HepG2 (cell line): ENCODE results near the gene MAN1A1. TPM values are rescaled to one million over a fixed set of nuclear protein-coding genes. Genes with fewer than 3 reads are reported as not detected.
A peak's percentile ranks its signal among the peaks of the same experiment; 100 is the strongest.

Experiments used
- AGO2 ChIP-seq: fragments of 200-400 bp; formaldehyde crosslinking; optimal IDR thresholded peaks from 2 replicates; pipeline ENCODE3; 2017; ENCODE audit warnings: mild to moderate bottlenecking, low read depth, low read length, moderate library complexity
- CEBPG ChIP-seq: IDR thresholded peaks from 2 replicates; pipeline ENCODE4 v1.6.1; 2016
- ELF3 ChIP-seq: IDR thresholded peaks from 2 replicates; pipeline ENCODE4 v1.6.1; 2016; ENCODE audit warnings: missing genetic modification reagents, missing compliant biosample characterization
- GTF2F1 ChIP-seq: fragments of 150-350 bp; IDR thresholded peaks from 2 replicates; pipeline ENCODE4 v1.6.1; 2014; ENCODE audit warnings: low read length
- KMT2A ChIP-seq: sonication (generic); formaldehyde crosslinking; IDR thresholded peaks from 2 replicates; pipeline ENCODE4 v1.4.0; 2020; ENCODE audit warnings: missing genetic modification reagents
- LCORL ChIP-seq, 2 experiments: fragments of 450-650 bp in 1 of 2; sonication (generic) in 1 of 2; formaldehyde crosslinking in 1 of 2; IDR thresholded peaks; 2 replicates each; pipeline versions ENCODE4 v1.5.0 to v1.6.1; 2017 to 2020; ENCODE audit warnings: antibody characterized with exemption in 1 of 2, missing genetic modification reagents in 1 of 2
- NR3C1 ChIP-seq: sonication (generic); formaldehyde crosslinking; IDR thresholded peaks from 2 replicates; pipeline ENCODE4 v1.4.0; 2020; ENCODE audit warnings: missing genetic modification reagents
- PCBP2 ChIP-seq: fragments of 200-400 bp; formaldehyde crosslinking; optimal IDR thresholded peaks from 2 replicates; pipeline ENCODE3; 2018; ENCODE audit warnings: low read length, low read depth; ENCODE audit not compliant: poor library complexity, severe bottlenecking
- RAD21 ChIP-seq: fragments of 450-650 bp; formaldehyde crosslinking; IDR thresholded peaks from 2 replicates; pipeline ENCODE4 v1.5.0; 2020; ENCODE audit warnings: mild to moderate bottlenecking
- TGIF2 ChIP-seq: IDR thresholded peaks from 2 replicates; pipeline ENCODE4 v1.6.1; 2016; ENCODE audit warnings: control low read depth, missing compliant biosample characterization
- ZNF530 ChIP-seq: sonication (generic); formaldehyde crosslinking; IDR thresholded peaks from 2 replicates; pipeline ENCODE4 v1.5.0; 2020; ENCODE audit warnings: low read depth, mild to moderate bottlenecking, missing genetic modification reagents
- ZNF83 ChIP-seq: sonication (generic); formaldehyde crosslinking; IDR thresholded peaks from 2 replicates; pipeline ENCODE4 v1.4.0; 2020; ENCODE audit warnings: missing genetic modification reagents, mild to moderate bottlenecking, borderline replicate concordance
- polyA plus RNA-seq, 8 experiments: library from polyadenylated mRNA; depleted of rRNA in 3 of 8; stranded (reverse) in 7 of 8; unstranded in 1 of 8; fragments of >200 nt; fragmentation: Illumina TruSeq in 4 of 8; extraction: Trizol in 4 of 8; gene quantifications; 2 replicates each; pipeline versions ENCODE4 v1.2.1 to v1.2.3, GENCODE V29; 2011 to 2016; ENCODE audit warnings: low read depth in 4 of 8, missing spikeins in 1 of 8, mixed read lengths in 1 of 8; ENCODE audit not compliant: insufficient read depth in 1 of 8
- total RNA-seq, 5 experiments: library from RNA; depleted of rRNA; stranded (reverse); fragments of >200 nt; fragmentation: Illumina TruSeq; extraction: Trizol; gene quantifications; 2 replicates each; pipeline ENCODE4 v1.2.3, GENCODE V29; 2016; ENCODE audit warnings: low read depth in 1 of 5
- TF ChIP-seq, protein P1 (sequence below): sonication (generic); formaldehyde crosslinking; IDR thresholded peaks from 2 replicates; pipeline ENCODE4 v1.5.0; 2020; ENCODE audit warnings: mild to moderate bottlenecking, missing genetic modification reagents, moderate library complexity
- TF ChIP-seq, protein P2 (sequence below): IDR thresholded peaks from 2 replicates; pipeline ENCODE4 v1.6.1; 2016; ENCODE audit warnings: low read depth, control low read depth
- TF ChIP-seq, protein P3 (sequence below), 2 experiments: fragments of 450-650 bp in 1 of 2; sonication (generic) in 1 of 2; formaldehyde crosslinking; IDR thresholded peaks; 2 replicates each; pipeline versions ENCODE4 v1.5.0 to v1.8.0; 2020 to 2022; ENCODE audit warnings: mild to moderate bottlenecking in 1 of 2, missing genetic modification reagents in 1 of 2
- TF ChIP-seq, protein P4 (sequence below): sonication (generic); formaldehyde crosslinking; IDR thresholded peaks from 2 replicates; pipeline ENCODE4 v1.4.0; 2020; ENCODE audit warnings: missing genetic modification reagents

Gene MAN1A1
- total and polyA plus RNA-seq, 2 of the 13 experiments (the other 11 are each of a cell fraction or from before 2014, with no cell fraction given): 156 to 236 TPM

DNA sequence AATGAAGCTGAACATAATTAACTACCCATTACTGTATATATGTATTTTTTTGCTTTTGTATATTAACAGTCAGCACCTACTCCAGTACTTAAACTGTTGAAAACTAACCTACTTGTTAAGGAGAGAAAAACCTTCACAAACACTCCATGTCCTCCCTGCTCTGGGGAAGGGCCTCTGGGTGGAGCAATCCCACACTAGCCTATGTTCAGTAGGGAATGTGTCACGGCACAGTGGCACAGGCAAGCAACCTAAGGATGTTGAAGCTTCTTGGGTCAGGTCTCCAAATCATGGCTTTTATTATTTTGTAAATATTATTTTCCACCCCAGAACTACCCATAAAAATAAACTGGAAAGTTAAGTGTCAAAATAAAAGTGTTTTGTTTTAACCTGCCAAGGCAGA is 5.3 kb downstream of the MAN1A1 start (continued):
- TF ChIP-seq, protein P1, sequence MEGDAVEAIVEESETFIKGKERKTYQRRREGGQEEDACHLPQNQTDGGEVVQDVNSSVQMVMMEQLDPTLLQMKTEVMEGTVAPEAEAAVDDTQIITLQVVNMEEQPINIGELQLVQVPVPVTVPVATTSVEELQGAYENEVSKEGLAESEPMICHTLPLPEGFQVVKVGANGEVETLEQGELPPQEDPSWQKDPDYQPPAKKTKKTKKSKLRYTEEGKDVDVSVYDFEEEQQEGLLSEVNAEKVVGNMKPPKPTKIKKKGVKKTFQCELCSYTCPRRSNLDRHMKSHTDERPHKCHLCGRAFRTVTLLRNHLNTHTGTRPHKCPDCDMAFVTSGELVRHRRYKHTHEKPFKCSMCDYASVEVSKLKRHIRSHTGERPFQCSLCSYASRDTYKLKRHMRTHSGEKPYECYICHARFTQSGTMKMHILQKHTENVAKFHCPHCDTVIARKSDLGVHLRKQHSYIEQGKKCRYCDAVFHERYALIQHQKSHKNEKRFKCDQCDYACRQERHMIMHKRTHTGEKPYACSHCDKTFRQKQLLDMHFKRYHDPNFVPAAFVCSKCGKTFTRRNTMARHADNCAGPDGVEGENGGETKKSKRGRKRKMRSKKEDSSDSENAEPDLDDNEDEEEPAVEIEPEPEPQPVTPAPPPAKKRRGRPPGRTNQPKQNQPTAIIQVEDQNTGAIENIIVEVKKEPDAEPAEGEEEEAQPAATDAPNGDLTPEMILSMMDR (CRISPR knock-in tag): peak; percentile 46
- TF ChIP-seq LCORL (IDR thresholded peaks at IDR 0.05): no peak
- 0 out of 2 replicates have a peak, but pooled peaks have one; percentile 46 for TF ChIP-seq LCORL (CRISPR knock-in tag; IDR thresholded peaks at IDR 0.05)
- no peak for TF ChIP-seq ZNF83 (CRISPR knock-in tag)
- peak; percentile 48; the same call in 1 of the 2 replicates for TF ChIP-seq CEBPG (CRISPR knock-in tag)
- TF ChIP-seq AGO2: peak; percentile 4
- TF ChIP-seq NR3C1 (CRISPR knock-in tag): no peak
- no peak for TF ChIP-seq ELF3 (CRISPR knock-in tag)
- no peak for TF ChIP-seq PCBP2
- TF ChIP-seq, protein P2, sequence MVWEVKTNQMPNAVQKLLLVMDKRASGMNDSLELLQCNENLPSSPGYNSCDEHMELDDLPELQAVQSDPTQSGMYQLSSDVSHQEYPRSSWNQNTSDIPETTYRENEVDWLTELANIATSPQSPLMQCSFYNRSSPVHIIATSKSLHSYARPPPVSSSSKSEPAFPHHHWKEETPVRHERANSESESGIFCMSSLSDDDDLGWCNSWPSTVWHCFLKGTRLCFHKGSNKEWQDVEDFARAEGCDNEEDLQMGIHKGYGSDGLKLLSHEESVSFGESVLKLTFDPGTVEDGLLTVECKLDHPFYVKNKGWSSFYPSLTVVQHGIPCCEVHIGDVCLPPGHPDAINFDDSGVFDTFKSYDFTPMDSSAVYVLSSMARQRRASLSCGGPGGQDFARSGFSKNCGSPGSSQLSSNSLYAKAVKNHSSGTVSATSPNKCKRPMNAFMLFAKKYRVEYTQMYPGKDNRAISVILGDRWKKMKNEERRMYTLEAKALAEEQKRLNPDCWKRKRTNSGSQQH (CRISPR knock-in tag): 0 out of 2 replicates have a peak, but pooled peaks have one; percentile 34
- no peak for TF ChIP-seq ZNF530
- TF ChIP-seq, protein P3, sequence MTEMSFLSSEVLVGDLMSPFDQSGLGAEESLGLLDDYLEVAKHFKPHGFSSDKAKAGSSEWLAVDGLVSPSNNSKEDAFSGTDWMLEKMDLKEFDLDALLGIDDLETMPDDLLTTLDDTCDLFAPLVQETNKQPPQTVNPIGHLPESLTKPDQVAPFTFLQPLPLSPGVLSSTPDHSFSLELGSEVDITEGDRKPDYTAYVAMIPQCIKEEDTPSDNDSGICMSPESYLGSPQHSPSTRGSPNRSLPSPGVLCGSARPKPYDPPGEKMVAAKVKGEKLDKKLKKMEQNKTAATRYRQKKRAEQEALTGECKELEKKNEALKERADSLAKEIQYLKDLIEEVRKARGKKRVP (CRISPR knock-in tag; IDR thresholded peaks at IDR 0.05): 0 out of 4 replicates have a peak, but pooled peaks of 1 of the 2 experiments have one; percentile 23
- TF ChIP-seq RAD21: 0 out of 2 replicates have a peak, but pooled peaks have one; percentile 11
- TF ChIP-seq, protein P4, sequence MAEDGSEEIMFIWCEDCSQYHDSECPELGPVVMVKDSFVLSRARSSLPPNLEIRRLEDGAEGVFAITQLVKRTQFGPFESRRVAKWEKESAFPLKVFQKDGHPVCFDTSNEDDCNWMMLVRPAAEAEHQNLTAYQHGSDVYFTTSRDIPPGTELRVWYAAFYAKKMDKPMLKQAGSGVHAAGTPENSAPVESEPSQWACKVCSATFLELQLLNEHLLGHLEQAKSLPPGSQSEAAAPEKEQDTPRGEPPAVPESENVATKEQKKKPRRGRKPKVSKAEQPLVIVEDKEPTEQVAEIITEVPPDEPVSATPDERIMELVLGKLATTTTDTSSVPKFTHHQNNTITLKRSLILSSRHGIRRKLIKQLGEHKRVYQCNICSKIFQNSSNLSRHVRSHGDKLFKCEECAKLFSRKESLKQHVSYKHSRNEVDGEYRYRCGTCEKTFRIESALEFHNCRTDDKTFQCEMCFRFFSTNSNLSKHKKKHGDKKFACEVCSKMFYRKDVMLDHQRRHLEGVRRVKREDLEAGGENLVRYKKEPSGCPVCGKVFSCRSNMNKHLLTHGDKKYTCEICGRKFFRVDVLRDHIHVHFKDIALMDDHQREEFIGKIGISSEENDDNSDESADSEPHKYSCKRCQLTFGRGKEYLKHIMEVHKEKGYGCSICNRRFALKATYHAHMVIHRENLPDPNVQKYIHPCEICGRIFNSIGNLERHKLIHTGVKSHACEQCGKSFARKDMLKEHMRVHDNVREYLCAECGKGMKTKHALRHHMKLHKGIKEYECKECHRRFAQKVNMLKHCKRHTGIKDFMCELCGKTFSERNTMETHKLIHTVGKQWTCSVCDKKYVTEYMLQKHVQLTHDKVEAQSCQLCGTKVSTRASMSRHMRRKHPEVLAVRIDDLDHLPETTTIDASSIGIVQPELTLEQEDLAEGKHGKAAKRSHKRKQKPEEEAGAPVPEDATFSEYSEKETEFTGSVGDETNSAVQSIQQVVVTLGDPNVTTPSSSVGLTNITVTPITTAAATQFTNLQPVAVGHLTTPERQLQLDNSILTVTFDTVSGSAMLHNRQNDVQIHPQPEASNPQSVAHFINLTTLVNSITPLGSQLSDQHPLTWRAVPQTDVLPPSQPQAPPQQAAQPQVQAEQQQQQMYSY (CRISPR knock-in tag): 0 out of 2 replicates have a peak, but pooled peaks have one; percentile 12
- peak; percentile 65; the same call in 1 of the 2 replicates for TF ChIP-seq TGIF2
- TF ChIP-seq GTF2F1: no peak
- 0 out of 2 replicates have a peak, but pooled peaks have one; percentile 9 for TF ChIP-seq KMT2A (CRISPR knock-in tag)
